HepG2 (cell line): ENCODE measurements around the gene STK40. TPM values are rescaled to one million over a fixed set of nuclear protein-coding genes. Genes with fewer than 3 reads are reported as not detected.
A peak's percentile ranks its signal among the peaks of the same experiment; 100 is the strongest.

ENCODE experiments used
- MAFG ChIP-seq: sonication (generic); formaldehyde crosslinking; IDR thresholded peaks from 2 replicates; pipeline ENCODE4 v1.5.1; 2020; ENCODE audit warnings: mild to moderate bottlenecking, missing genetic modification reagents
- MED1 ChIP-seq: sonication (generic); formaldehyde crosslinking; IDR thresholded peaks from 2 replicates; pipeline ENCODE4 v1.4.0; 2020; ENCODE audit warnings: missing genetic modification reagents
- NCOR1 ChIP-seq: fragments of 200-600 bp; sonication (generic); IDR thresholded peaks from 2 replicates; pipeline ENCODE4 v1.7.0; 2017; ENCODE audit warnings: antibody characterized with exemption, low read length, borderline replicate concordance
- NFE2L2 ChIP-seq: fragments of 150-350 bp; IDR thresholded peaks from 2 replicates; pipeline ENCODE4 v1.6.1; 2014; ENCODE audit warnings: low read length
- NONO ChIP-seq, 2 experiments: fragments of 450-650 bp in 1 of 2; sonication (generic) in 1 of 2; formaldehyde crosslinking in 1 of 2; IDR thresholded peaks in 1 of 2; conservative IDR thresholded peaks in 1 of 2; 2 replicates each; pipeline versions ENCODE4 v1.6.1 to v1.8.0; 2017 to 2022; ENCODE audit warnings: mild to moderate bottlenecking in 1 of 2, missing genetic modification reagents in 1 of 2, moderate library complexity in 1 of 2
- PCBP1 ChIP-seq: fragments of 200-400 bp; formaldehyde crosslinking; IDR thresholded peaks from 2 replicates; pipeline ENCODE4 v1.6.1; 2017; ENCODE audit warnings: mild to moderate bottlenecking, low read depth, low read length, borderline replicate concordance
- PHF21A ChIP-seq: sonication (generic); formaldehyde crosslinking; IDR thresholded peaks from 2 replicates; pipeline ENCODE4 v1.5.0; 2020; ENCODE audit warnings: mild to moderate bottlenecking, missing genetic modification reagents
- POLR2AphosphoS2 ChIP-seq: IDR thresholded peaks from 2 replicates; pipeline ENCODE4 v1.6.1; 2011; ENCODE audit warnings: low read depth, low read length, improper control_type of control experiment
- SOX6 ChIP-seq, 2 experiments: fragments of 450-650 bp in 1 of 2; sonication (generic) in 1 of 2; formaldehyde crosslinking in 1 of 2; IDR thresholded peaks; 2 replicates each; pipeline versions ENCODE4 v1.4.0 to v1.6.1; 2017 to 2020; ENCODE audit warnings: antibody characterized with exemption in 1 of 2, mild to moderate bottlenecking in 1 of 2, missing genetic modification reagents in 1 of 2
- ZNF235 ChIP-seq: sonication (generic); formaldehyde crosslinking; IDR thresholded peaks from 2 replicates; pipeline ENCODE4 v1.8.1; 2023; ENCODE audit warnings: mild to moderate bottlenecking, missing genetic modification reagents, borderline replicate concordance
- ZNF652 ChIP-seq: IDR thresholded peaks from 2 replicates; pipeline ENCODE4 v1.6.1; 2016; ENCODE audit warnings: low read depth, borderline replicate concordance
- ZNF670 ChIP-seq: sonication (generic); formaldehyde crosslinking; IDR thresholded peaks from 2 replicates; pipeline ENCODE4 v1.8.0; 2022; ENCODE audit warnings: mild to moderate bottlenecking, missing genetic modification reagents, borderline replicate concordance
- ZNF766 ChIP-seq: sonication (generic); formaldehyde crosslinking; IDR thresholded peaks from 2 replicates; pipeline ENCODE4 v1.5.0; 2020; ENCODE audit warnings: missing genetic modification reagents, borderline replicate concordance
- polyA plus RNA-seq, 8 experiments: library from polyadenylated mRNA; depleted of rRNA in 3 of 8; stranded (reverse) in 7 of 8; unstranded in 1 of 8; fragments of >200 nt; fragmentation: Illumina TruSeq in 4 of 8; extraction: Trizol in 4 of 8; gene quantifications; 2 replicates each; pipeline versions ENCODE4 v1.2.1 to v1.2.3, GENCODE V29; 2011 to 2016; ENCODE audit warnings: low read depth in 4 of 8, missing spikeins in 1 of 8, mixed read lengths in 1 of 8; ENCODE audit not compliant: insufficient read depth in 1 of 8
- total RNA-seq, 5 experiments: library from RNA; depleted of rRNA; stranded (reverse); fragments of >200 nt; fragmentation: Illumina TruSeq; extraction: Trizol; gene quantifications; 2 replicates each; pipeline ENCODE4 v1.2.3, GENCODE V29; 2016; ENCODE audit warnings: low read depth in 1 of 5
- TF ChIP-seq, protein P1 (sequence below): sonication (generic); formaldehyde crosslinking; IDR thresholded peaks from 2 replicates; pipeline ENCODE4 v1.5.1; 2020; ENCODE audit warnings: missing genetic modification reagents, mild to moderate bottlenecking, borderline replicate concordance
- TF ChIP-seq, protein P2 (sequence below): sonication (generic); formaldehyde crosslinking; IDR thresholded peaks from 2 replicates; pipeline ENCODE4 v1.4.0; 2020; ENCODE audit warnings: missing genetic modification reagents; ENCODE audit errors: not compliant biosample characterization
- TF ChIP-seq, protein P3 (sequence below): conservative IDR thresholded peaks from 2 replicates; pipeline ENCODE4 v1.6.1; 2018; ENCODE audit warnings: missing genetic modification reagents
- TF ChIP-seq, protein P4 (sequence below): sonication (generic); formaldehyde crosslinking; conservative IDR thresholded peaks from 2 replicates; pipeline ENCODE4 v1.8.0; 2022; ENCODE audit warnings: mild to moderate bottlenecking, moderate library complexity, missing genetic modification reagents
- TF ChIP-seq, protein P5 (sequence below): sonication (generic); formaldehyde crosslinking; IDR thresholded peaks from 2 replicates; pipeline ENCODE4 v1.9.0; 2021; ENCODE audit warnings: missing genetic modification reagents, mild to moderate bottlenecking, borderline replicate concordance
- TF ChIP-seq, protein P6 (sequence below): sonication (generic); IDR thresholded peaks from 2 replicates; pipeline ENCODE4 v1.6.1; 2016; ENCODE audit warnings: low read depth, borderline replicate concordance

STK40 gene
- total and polyA plus RNA-seq, 2 of the 13 experiments (the other 11 are each of a cell fraction or from before 2014, with no cell fraction given), result 33.8 to 35.1 TPM

DNA sequence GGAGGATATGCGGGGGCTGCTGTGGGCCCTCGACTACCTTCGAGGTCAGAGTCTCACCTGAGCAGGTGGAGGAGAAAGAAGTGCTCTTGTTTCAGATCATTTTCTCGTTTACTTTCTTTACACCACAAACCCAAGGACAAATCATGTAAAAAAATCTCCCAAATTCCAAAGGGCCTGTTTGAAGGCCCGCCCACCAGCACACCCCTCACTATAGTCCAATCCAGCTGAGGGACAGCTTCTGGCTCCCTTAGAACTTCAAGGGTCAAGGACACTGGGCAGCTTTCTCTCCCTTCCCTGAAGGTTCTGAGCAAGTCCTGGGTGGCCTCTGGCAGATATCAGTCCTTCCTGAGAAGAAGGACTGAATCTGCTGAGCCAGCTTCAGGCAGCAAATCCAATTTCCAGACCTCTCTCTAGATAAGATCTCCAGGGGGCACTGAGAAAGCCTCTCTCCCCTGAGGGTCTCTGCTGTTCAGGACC is 5.5 kb downstream of the STK40 start (continued):
- TF ChIP-seq, protein P1, sequence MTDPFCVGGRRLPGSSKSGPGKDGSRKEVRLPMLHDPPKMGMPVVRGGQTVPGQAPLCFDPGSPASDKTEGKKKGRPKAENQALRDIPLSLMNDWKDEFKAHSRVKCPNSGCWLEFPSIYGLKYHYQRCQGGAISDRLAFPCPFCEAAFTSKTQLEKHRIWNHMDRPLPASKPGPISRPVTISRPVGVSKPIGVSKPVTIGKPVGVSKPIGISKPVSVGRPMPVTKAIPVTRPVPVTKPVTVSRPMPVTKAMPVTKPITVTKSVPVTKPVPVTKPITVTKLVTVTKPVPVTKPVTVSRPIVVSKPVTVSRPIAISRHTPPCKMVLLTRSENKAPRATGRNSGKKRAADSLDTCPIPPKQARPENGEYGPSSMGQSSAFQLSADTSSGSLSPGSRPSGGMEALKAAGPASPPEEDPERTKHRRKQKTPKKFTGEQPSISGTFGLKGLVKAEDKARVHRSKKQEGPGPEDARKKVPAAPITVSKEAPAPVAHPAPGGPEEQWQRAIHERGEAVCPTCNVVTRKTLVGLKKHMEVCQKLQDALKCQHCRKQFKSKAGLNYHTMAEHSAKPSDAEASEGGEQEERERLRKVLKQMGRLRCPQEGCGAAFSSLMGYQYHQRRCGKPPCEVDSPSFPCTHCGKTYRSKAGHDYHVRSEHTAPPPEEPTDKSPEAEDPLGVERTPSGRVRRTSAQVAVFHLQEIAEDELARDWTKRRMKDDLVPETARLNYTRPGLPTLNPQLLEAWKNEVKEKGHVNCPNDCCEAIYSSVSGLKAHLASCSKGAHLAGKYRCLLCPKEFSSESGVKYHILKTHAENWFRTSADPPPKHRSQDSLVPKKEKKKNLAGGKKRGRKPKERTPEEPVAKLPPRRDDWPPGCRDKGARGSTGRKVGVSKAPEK, result no peak
- TF ChIP-seq NONO (IDR thresholded peaks at IDR 0.05) (no peak), NONO (CRISPR knock-in tag; conservative IDR thresholded peaks at IDR 0.05) (no peak), ZNF652 (CRISPR knock-in tag) (no peak), PCBP1 (no peak), ZNF235 (CRISPR knock-in tag) (no peak), POLR2AphosphoS2 (no peak), ZNF670 (CRISPR knock-in tag) (no peak), ZNF766 (CRISPR knock-in tag) (no peak), PHF21A (CRISPR knock-in tag) (peak; percentile 52; the same call in 1 of the 2 replicates), SOX6 (IDR thresholded peaks at IDR 0.05) (no peak), SOX6 (CRISPR knock-in tag; IDR thresholded peaks at IDR 0.05) (peak; percentile 26; the same call in 1 of the 2 replicates), NFE2L2 (no peak), NCOR1 (no peak), MAFG (CRISPR knock-in tag) (no peak), MED1 (peak; percentile 32; the same call in 1 of the 2 replicates)
- TF ChIP-seq, protein P2, sequence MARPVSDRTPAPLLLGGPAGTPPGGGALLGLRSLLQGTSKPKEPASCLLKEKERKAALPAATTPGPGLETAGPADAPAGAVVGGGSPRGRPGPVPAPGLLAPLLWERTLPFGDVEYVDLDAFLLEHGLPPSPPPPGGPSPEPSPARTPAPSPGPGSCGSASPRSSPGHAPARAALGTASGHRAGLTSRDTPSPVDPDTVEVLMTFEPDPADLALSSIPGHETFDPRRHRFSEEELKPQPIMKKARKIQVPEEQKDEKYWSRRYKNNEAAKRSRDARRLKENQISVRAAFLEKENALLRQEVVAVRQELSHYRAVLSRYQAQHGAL, result no peak
- TF ChIP-seq, protein P3, sequence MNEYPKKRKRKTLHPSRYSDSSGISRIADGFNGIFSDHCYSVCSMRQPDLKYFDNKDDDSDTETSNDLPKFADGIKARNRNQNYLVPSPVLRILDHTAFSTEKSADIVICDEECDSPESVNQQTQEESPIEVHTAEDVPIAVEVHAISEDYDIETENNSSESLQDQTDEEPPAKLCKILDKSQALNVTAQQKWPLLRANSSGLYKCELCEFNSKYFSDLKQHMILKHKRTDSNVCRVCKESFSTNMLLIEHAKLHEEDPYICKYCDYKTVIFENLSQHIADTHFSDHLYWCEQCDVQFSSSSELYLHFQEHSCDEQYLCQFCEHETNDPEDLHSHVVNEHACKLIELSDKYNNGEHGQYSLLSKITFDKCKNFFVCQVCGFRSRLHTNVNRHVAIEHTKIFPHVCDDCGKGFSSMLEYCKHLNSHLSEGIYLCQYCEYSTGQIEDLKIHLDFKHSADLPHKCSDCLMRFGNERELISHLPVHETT (CRISPR knock-in tag), result no peak
- TF ChIP-seq, protein P4, sequence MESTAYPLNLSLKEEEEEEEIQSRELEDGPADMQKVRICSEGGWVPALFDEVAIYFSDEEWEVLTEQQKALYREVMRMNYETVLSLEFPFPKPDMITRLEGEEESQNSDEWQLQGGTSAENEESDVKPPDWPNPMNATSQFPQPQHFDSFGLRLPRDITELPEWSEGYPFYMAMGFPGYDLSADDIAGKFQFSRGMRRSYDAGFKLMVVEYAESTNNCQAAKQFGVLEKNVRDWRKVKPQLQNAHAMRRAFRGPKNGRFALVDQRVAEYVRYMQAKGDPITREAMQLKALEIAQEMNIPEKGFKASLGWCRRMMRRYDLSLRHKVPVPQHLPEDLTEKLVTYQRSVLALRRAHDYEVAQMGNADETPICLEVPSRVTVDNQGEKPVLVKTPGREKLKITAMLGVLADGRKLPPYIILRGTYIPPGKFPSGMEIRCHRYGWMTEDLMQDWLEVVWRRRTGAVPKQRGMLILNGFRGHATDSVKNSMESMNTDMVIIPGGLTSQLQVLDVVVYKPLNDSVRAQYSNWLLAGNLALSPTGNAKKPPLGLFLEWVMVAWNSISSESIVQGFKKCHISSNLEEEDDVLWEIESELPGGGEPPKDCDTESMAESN (CRISPR knock-in tag), result no peak
- TF ChIP-seq, protein P5, sequence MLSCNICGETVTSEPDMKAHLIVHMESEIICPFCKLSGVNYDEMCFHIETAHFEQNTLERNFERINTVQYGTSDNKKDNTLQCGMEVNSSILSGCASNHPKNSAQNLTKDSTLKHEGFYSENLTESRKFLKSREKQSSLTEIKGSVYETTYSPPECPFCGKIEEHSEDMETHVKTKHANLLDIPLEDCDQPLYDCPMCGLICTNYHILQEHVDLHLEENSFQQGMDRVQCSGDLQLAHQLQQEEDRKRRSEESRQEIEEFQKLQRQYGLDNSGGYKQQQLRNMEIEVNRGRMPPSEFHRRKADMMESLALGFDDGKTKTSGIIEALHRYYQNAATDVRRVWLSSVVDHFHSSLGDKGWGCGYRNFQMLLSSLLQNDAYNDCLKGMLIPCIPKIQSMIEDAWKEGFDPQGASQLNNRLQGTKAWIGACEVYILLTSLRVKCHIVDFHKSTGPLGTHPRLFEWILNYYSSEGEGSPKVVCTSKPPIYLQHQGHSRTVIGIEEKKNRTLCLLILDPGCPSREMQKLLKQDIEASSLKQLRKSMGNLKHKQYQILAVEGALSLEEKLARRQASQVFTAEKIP (CRISPR knock-in tag), result no peak
- TF ChIP-seq, protein P6, sequence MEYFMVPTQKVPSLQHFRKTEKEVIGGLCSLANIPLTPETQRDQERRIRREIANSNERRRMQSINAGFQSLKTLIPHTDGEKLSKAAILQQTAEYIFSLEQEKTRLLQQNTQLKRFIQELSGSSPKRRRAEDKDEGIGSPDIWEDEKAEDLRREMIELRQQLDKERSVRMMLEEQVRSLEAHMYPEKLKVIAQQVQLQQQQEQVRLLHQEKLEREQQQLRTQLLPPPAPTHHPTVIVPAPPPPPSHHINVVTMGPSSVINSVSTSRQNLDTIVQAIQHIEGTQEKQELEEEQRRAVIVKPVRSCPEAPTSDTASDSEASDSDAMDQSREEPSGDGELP, result peak; percentile 25; the same call in 1 of the 2 replicates
